SK-N-MC (cell line): ENCODE measurements around the gene LRRC3.

Source experiments
- DNase-seq: peaks from one replicate; pipeline ENCODE4 v3.0.0-alpha.2; 2011; ENCODE audit warnings: low read depth, low spot score
- H3K27ac ChIP-seq: fragments of 200-600 bp; sonication (generic); 2 replicates; pipeline ENCODE4 v1.5.1; 2016; ENCODE audit warnings: mixed run types
- H3K36me3 ChIP-seq: fragments of 200-600 bp; sonication (generic); 2 replicates; pipeline ENCODE4 v1.6.1; 2017; ENCODE audit warnings: antibody characterized with exemption, low read length, mixed read lengths; ENCODE audit not compliant: insufficient read depth
- H3K4me3 ChIP-seq: fragments of 200-600 bp; sonication (generic); 2 replicates; pipeline ENCODE4 v1.5.1; 2016
- H3K9ac ChIP-seq: fragments of 200-600 bp; sonication (generic); 2 replicates; pipeline ENCODE4 v1.8.0; 2017; ENCODE audit warnings: mixed run types, mixed read lengths; ENCODE audit not compliant: insufficient read length
- H3K9me3 ChIP-seq: fragments of 200-600 bp; sonication (generic); 2 replicates; pipeline ENCODE4 v1.6.1; 2017; ENCODE audit warnings: low read depth, mild to moderate bottlenecking, antibody characterized with exemption, low read length, moderate library complexity, mixed read lengths
- EZH2 ChIP-seq: fragments of 200-600 bp; sonication (generic); IDR thresholded peaks from one replicate; pipeline ENCODE4 v1.6.1; 2017; ENCODE audit warnings: antibody characterized with exemption
- FOXP2 ChIP-seq: optimal IDR thresholded peaks from 2 replicates; pipeline ENCODE3; 2011; ENCODE audit warnings: mild to moderate bottlenecking, moderate library complexity; ENCODE audit not compliant: insufficient read depth; ENCODE audit errors: extremely low read length, control extremely low read depth
- POLR2AphosphoS5 ChIP-seq: IDR thresholded peaks from 2 replicates; pipeline ENCODE4 v1.6.1; 2012; ENCODE audit warnings: mild to moderate bottlenecking, low read depth, low read length, borderline replicate concordance

LRRC3 gene

GRCh38 chr21:44458971-44459711 is 3.8 kb downstream of the LRRC3 start:
- Histone ChIP-seq H3K27ac (no peak overlapping the region), H3K9me3 (no peaks in the 10 kb centered on the region), H3K36me3 (no peaks in the 10 kb centered on the region), H3K9ac (no peak overlapping the region), H3K4me3 (no peak overlapping the region)
- TF ChIP-seq POLR2AphosphoS5 (no peak), FOXP2 (no peak)
- no peak for DNase-seq

- Histone ChIP-seq H3K36me3 (no peaks in the 10 kb centered on the region), H3K4me3 (no peak overlapping the region), H3K27ac (no peak overlapping the region), H3K9me3 (no peaks in the 10 kb centered on the region), H3K9ac (no peak overlapping the region)
- DNase-seq = no peak
- no peak for TF ChIP-seq EZH2
- TF ChIP-seq FOXP2 = no peak
- TF ChIP-seq POLR2AphosphoS5 = no peak
Measured at GRCh38 chr21:44459712-44460440, 4.6 kb downstream of the LRRC3 start.

GRCh38 chr21:44460441-44460755 is 5.1 kb downstream of the LRRC3 start:
- no peak for DNase-seq
- Histone ChIP-seq H3K9ac (no peak overlapping the region), H3K36me3 (no peaks in the 10 kb centered on the region), H3K4me3 (no peak overlapping the region), H3K27ac (no peak overlapping the region), H3K9me3 (no peaks in the 10 kb centered on the region)
- TF ChIP-seq POLR2AphosphoS5 (no peak), FOXP2 (no peak), EZH2 (no peak)

GRCh38 chr21:44461005-44461404 is 5.7 kb downstream of the LRRC3 start:
- Histone ChIP-seq H3K36me3 (no peaks in the 10 kb centered on the region), H3K9ac (no peak overlapping the region)
- TF ChIP-seq POLR2AphosphoS5 (no peak), FOXP2 (no peak), EZH2 (no peak)

GRCh38 chr21:44461464-44462001 is 6.2 kb downstream of the LRRC3 start:
- Histone ChIP-seq H3K27ac (no peak overlapping the region), H3K4me3 (no peak overlapping the region), H3K36me3 (no peaks in the 10 kb centered on the region), H3K9me3 (no peaks in the 10 kb centered on the region), H3K9ac (no peak overlapping the region)
- no peak for TF ChIP-seq POLR2AphosphoS5
- no peak for TF ChIP-seq FOXP2
- TF ChIP-seq EZH2 = no peak
- no peak for DNase-seq

More at GRCh38 chr21:44461005-44461404, 5.7 kb downstream of the LRRC3 start:
- Histone ChIP-seq H3K27ac (no peak overlapping the region), H3K4me3 (no peak overlapping the region), H3K9me3 (no peaks in the 10 kb centered on the region)
- no peak for DNase-seq

- Histone ChIP-seq H3K27ac (no peak overlapping the region), H3K9ac (no peak overlapping the region), H3K36me3 (no peaks in the 10 kb centered on the region), H3K9me3 (no peaks in the 10 kb centered on the region), H3K4me3 (no peak overlapping the region)
- DNase-seq = no peak
- TF ChIP-seq POLR2AphosphoS5 (no peak), FOXP2 (no peak), EZH2 (no peak)
Measured at GRCh38 chr21:44462086-44462833, 7.0 kb downstream of the LRRC3 start.

GRCh38 chr21:44462834-44463200 is 7.5 kb downstream of the LRRC3 start:
- H3K27ac ChIP-seq = no peak overlapping the region
- no peaks in the 10 kb centered on the region for H3K36me3 ChIP-seq
- TF ChIP-seq EZH2 (no peak), POLR2AphosphoS5 (no peak), FOXP2 (no peak)
- no peak for DNase-seq
- no peaks in the 10 kb centered on the region for H3K9me3 ChIP-seq
- H3K9ac ChIP-seq = no peak overlapping the region
- no peak overlapping the region for H3K4me3 ChIP-seq

GRCh38 chr21:44463724-44464123 is 8.4 kb downstream of the LRRC3 start:
- Histone ChIP-seq H3K36me3 (no peaks in the 10 kb centered on the region), H3K9me3 (no peaks in the 10 kb centered on the region), H3K27ac (no peak overlapping the region), H3K9ac (no peak overlapping the region), H3K4me3 (no peak overlapping the region)
- TF ChIP-seq FOXP2 (no peak), POLR2AphosphoS5 (no peak), EZH2 (no peak)
- DNase-seq = no peak
